H9 (cell line): ENCODE measurements around the gene EHF. TPM values are rescaled to one million over a fixed set of nuclear protein-coding genes. Genes with fewer than 3 reads are reported as not detected.

ENCODE experiments used
- DNase-seq: peaks from one replicate; pipeline ENCODE4 v3.0.0-alpha.2; 2017
- H2AFZ ChIP-seq: one replicate; pipeline ENCODE4 v1.6.1; 2013; ENCODE audit warnings: mild to moderate bottlenecking, low read length, control low read depth, moderate library complexity
- H2AK5ac ChIP-seq: 2 replicates; pipeline ENCODE4 v1.6.1; 2013; ENCODE audit warnings: low read length, control low read depth, mixed read lengths; ENCODE audit not compliant: insufficient read length
- H2BK120ac ChIP-seq: one replicate; pipeline ENCODE4 v1.6.1; 2013; ENCODE audit warnings: low read depth, mild to moderate bottlenecking, low read length, control low read depth, inconsistent platforms; ENCODE audit not compliant: poor library complexity, severe bottlenecking
- H2BK12ac ChIP-seq: 2 replicates; pipeline ENCODE4 v1.6.1; 2013; ENCODE audit warnings: low read length, control low read depth, mixed read lengths, low read depth; ENCODE audit not compliant: insufficient read length
- H2BK15ac ChIP-seq: 2 replicates; pipeline ENCODE4 v1.6.1; 2013; ENCODE audit warnings: low read depth, low read length, control low read depth
- H2BK20ac ChIP-seq: one replicate; pipeline ENCODE4 v1.6.1; 2013; ENCODE audit warnings: low read depth, mild to moderate bottlenecking, low read length, control low read depth, inconsistent platforms; ENCODE audit not compliant: poor library complexity, severe bottlenecking
- H2BK5ac ChIP-seq: 2 replicates; pipeline ENCODE4 v1.6.1; 2013; ENCODE audit warnings: low read length, control low read depth, mixed read lengths; ENCODE audit not compliant: insufficient read length
- H3K14ac ChIP-seq: 2 replicates; pipeline ENCODE4 v1.6.1; 2013; ENCODE audit warnings: low read length, control low read depth; ENCODE audit not compliant: insufficient read depth
- H3K18ac ChIP-seq: 2 replicates; pipeline ENCODE4 v1.6.1; 2013; ENCODE audit warnings: low read depth, mild to moderate bottlenecking, mixed read lengths, low read length, control low read depth; ENCODE audit not compliant: insufficient read length
- H3K23ac ChIP-seq: 2 replicates; pipeline ENCODE4 v1.6.1; 2013; ENCODE audit warnings: low read length, control low read depth, mixed read lengths, low read depth; ENCODE audit not compliant: insufficient read length
- H3K23me2 ChIP-seq: 2 replicates; pipeline ENCODE4 v1.6.1; 2013; ENCODE audit warnings: low read depth, mild to moderate bottlenecking, mixed read lengths, low read length, control low read depth; ENCODE audit not compliant: insufficient read length, poor library complexity, severe bottlenecking
- H3K27ac ChIP-seq: 2 replicates; pipeline ENCODE4 v1.5.1; 2013; ENCODE audit warnings: low read length, control low read depth, mixed read lengths, low read depth; ENCODE audit not compliant: insufficient read length
- H3K27me3 ChIP-seq: 2 replicates; pipeline ENCODE4 v1.6.1; 2013; ENCODE audit warnings: low read length, control low read depth, inconsistent platforms; ENCODE audit not compliant: insufficient read depth
- H3K4ac ChIP-seq: 2 replicates; pipeline ENCODE4 v1.6.1; 2013; ENCODE audit warnings: low read depth, mild to moderate bottlenecking, control low read depth, inconsistent platforms, low read length, moderate library complexity
- H3K4me1 ChIP-seq: 2 replicates; pipeline ENCODE4 v1.6.1; 2013; ENCODE audit warnings: low read length, control low read depth, inconsistent platforms; ENCODE audit not compliant: insufficient read depth
- H3K4me2 ChIP-seq: 2 replicates; pipeline ENCODE4 v1.6.1; 2013; ENCODE audit warnings: low read length, control low read depth, mixed read lengths; ENCODE audit not compliant: insufficient read length, insufficient read depth
- H3K56ac ChIP-seq: 2 replicates; pipeline ENCODE4 v1.6.1; 2013; ENCODE audit warnings: low read depth, mild to moderate bottlenecking, mixed read lengths, low read length, control low read depth; ENCODE audit not compliant: insufficient read length
- H3K79me1 ChIP-seq: 2 replicates; pipeline ENCODE4 v1.6.1; 2013; ENCODE audit warnings: low read depth, mild to moderate bottlenecking, moderate library complexity, low read length, control low read depth, inconsistent platforms; ENCODE audit not compliant: insufficient read depth, poor library complexity, severe bottlenecking
- H3K79me2 ChIP-seq: 2 replicates; pipeline ENCODE4 v1.6.1; 2013; ENCODE audit warnings: low read length, control low read depth, inconsistent platforms; ENCODE audit not compliant: insufficient read depth
- H3K9ac ChIP-seq: 2 replicates; pipeline ENCODE4 v1.6.1; 2013; ENCODE audit warnings: low read length, control low read depth, mixed read lengths; ENCODE audit not compliant: insufficient read length; ENCODE audit errors: extremely low read depth
- H3K9me3 ChIP-seq: one replicate; pipeline ENCODE4 v1.6.1; 2013; ENCODE audit warnings: low read depth, low read length, inconsistent platforms; ENCODE audit not compliant: control insufficient read depth
- H3T11ph ChIP-seq: one replicate; pipeline ENCODE4 v1.6.1; 2013; ENCODE audit warnings: mild to moderate bottlenecking, low read length, control low read depth, inconsistent platforms
- H4K20me1 ChIP-seq: one replicate; pipeline ENCODE4 v1.6.1; 2013; ENCODE audit not compliant: control insufficient read depth, insufficient read length, insufficient read depth
- H4K5ac ChIP-seq: 2 replicates; pipeline ENCODE4 v1.6.1; 2013; ENCODE audit warnings: low read depth, mild to moderate bottlenecking, mixed read lengths, low read length, control low read depth; ENCODE audit not compliant: insufficient read length
- H4K8ac ChIP-seq: replicated peaks from 2 replicates; pipeline ENCODE4 v1.6.1; 2013; ENCODE audit warnings: low read length, control low read depth, mixed read lengths, low read depth; ENCODE audit not compliant: insufficient read length
- H4K91ac ChIP-seq: 2 replicates; pipeline ENCODE4 v1.6.1; 2013; ENCODE audit warnings: low read depth, mild to moderate bottlenecking, moderate library complexity, mixed read lengths, low read length, control low read depth; ENCODE audit not compliant: insufficient read length
- H3K27ac Mint-ChIP-seq, 3 experiments: 2 replicates in 2 of 3; 3 replicates in 1 of 3; pipeline ENCODE4 v1.8.0; 2020 to 2021; ENCODE audit warnings: mixed read lengths in 3 of 3, mild to moderate bottlenecking in 1 of 3, moderate library complexity in 1 of 3
- H3K27me3 Mint-ChIP-seq: 2 replicates; pipeline ENCODE4 v1.8.0; 2021; ENCODE audit warnings: low read depth, mild to moderate bottlenecking, moderate library complexity, mixed read lengths
- H3K36me3 Mint-ChIP-seq, 3 experiments: 2 replicates in 2 of 3; 3 replicates in 1 of 3; pipeline ENCODE4 v1.8.0; 2020 to 2021; ENCODE audit warnings: low read depth in 3 of 3, mixed read lengths in 3 of 3; ENCODE audit not compliant: insufficient read depth in 1 of 3
- H3K4me1 Mint-ChIP-seq, 2 experiments: 2 replicates each; pipeline ENCODE4 v1.8.0; 2020; ENCODE audit warnings: mixed read lengths in 2 of 2
- H3K4me3 Mint-ChIP-seq, 2 experiments: 2 replicates in 1 of 2; 3 replicates in 1 of 2; pipeline ENCODE4 v1.8.0; 2020 to 2021; ENCODE audit warnings: mild to moderate bottlenecking in 2 of 2, mixed read lengths in 2 of 2, moderate library complexity in 1 of 2
- H3K9me3 Mint-ChIP-seq, 2 experiments: 2 replicates in 1 of 2; 3 replicates in 1 of 2; pipeline ENCODE4 v1.8.0; 2020; ENCODE audit warnings: mild to moderate bottlenecking in 2 of 2, mixed read lengths in 2 of 2, moderate library complexity in 1 of 2
- CTCF ChIP-seq: fragments of 200-600 bp; sonication (generic); conservative IDR thresholded peaks from 3 replicates; pipeline ENCODE4 v1.8.0; 2021; ENCODE audit warnings: antibody characterized with exemption, mild to moderate bottlenecking
- WGBS: extraction: QIAGEN DNeasy Blood & Tissue Kit; methylation state at CpG from one replicate; pipeline ENCODE4 v1.1.7; 2013; ENCODE audit warnings: missing lambda C conversion rate, low lambda C conversion rate, mixed read lengths; ENCODE audit not compliant: insufficient read length; ENCODE audit errors: extremely low coverage; 5-methylcytosine and 5-hydroxymethylcytosine counted together
- total RNA-seq: library from RNA; stranded (reverse); gene quantifications from 2 replicates; pipeline ENCODE4 v1.2.1, GENCODE V29; 2021

Gene EHF
- total RNA-seq, 1 experiment from 2014 or later = not detected

DNA sequence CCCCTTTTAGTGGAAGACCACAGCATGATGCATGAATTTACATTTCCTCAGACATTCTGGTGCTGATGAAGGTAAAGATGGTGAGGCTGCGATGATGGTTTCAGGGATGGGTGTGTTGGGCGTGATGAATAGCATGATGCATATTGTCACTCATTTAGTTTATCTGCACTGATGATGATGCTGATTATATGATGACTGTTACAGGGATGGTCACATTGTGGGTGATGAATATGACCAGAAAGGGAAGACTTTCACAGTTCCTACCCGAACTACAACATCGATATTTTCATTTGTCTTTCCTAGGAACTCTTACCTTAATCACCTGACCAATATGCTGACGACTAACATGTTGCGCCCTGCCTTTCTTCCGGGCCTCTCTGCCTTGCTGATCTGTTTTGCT is 47.4 kb upstream of the EHF start:
- no peak overlapping the region for H3K18ac ChIP-seq
- no peak overlapping the region for H3K27ac ChIP-seq
- no peak overlapping the region for H2BK15ac ChIP-seq
- H3T11ph ChIP-seq = no peak overlapping the region
- no peaks in the 10 kb centered on the region for H3K27me3 ChIP-seq
- H3K9me3 Mint-ChIP-seq = no peaks in the 10 kb centered on the region
- no peak overlapping the region for H3K23ac ChIP-seq
- H3K56ac ChIP-seq = no peak overlapping the region
- no peaks in the 10 kb centered on the region for H3K4me1 ChIP-seq
- no peak overlapping the region for H4K91ac ChIP-seq
- no peak for DNase-seq
- no peak overlapping the region for H3K4me2 ChIP-seq
- H3K9me3 ChIP-seq = no peaks in the 10 kb centered on the region
- H3K79me2 ChIP-seq = no peaks in the 10 kb centered on the region
- H3K4me1 Mint-ChIP-seq = no peaks in the 10 kb centered on the region
- no peak overlapping the region for H2BK20ac ChIP-seq
- H2BK5ac ChIP-seq = no peak overlapping the region
- no peaks in the 10 kb centered on the region for H3K36me3 Mint-ChIP-seq
- H3K4me3 Mint-ChIP-seq = no peak overlapping the region
- H2AFZ ChIP-seq = no peak overlapping the region
- no peak overlapping the region for H3K14ac ChIP-seq
- no peak overlapping the region for H3K4ac ChIP-seq
- no peaks in the 10 kb centered on the region for H3K79me1 ChIP-seq
- WGBS = no CpG with 5 or more reads among the region's 7 CpGs
- no peak overlapping the region for H3K9ac ChIP-seq
- no peak overlapping the region for H2BK12ac ChIP-seq
- H2AK5ac ChIP-seq = no peak overlapping the region
- peaks cover 2% of the 10 kb centered on the region; the same call in 1 of the 2 replicates for H3K27me3 Mint-ChIP-seq
- no peaks in the 10 kb centered on the region for H4K20me1 ChIP-seq
- TF ChIP-seq CTCF = no peak
- H2BK120ac ChIP-seq = no peak overlapping the region
- no peak overlapping the region; a peak in 1 of 7 replicates for H3K27ac Mint-ChIP-seq
- H4K5ac ChIP-seq = no peak overlapping the region
- H4K8ac ChIP-seq = no peak overlapping the region
- no peaks in the 10 kb centered on the region for H3K23me2 ChIP-seq
